Activated CD8-positive, alpha-beta memory T cell treated with anti-CD3 and anti-CD28 coated beads for 24 hours (primary cell): ENCODE data around the gene CRYBG1.
"Not testable (repeated sequence)": the region's sequence is repeated elsewhere in the genome, so short reads cannot be mapped to it uniquely, and the experiment has no call there.

ENCODE experiments used
- DNase-seq: peaks from one replicate; pipeline ENCODE4 v3.0.0-alpha.2; 2020

The CRYBG1 gene

DNA sequence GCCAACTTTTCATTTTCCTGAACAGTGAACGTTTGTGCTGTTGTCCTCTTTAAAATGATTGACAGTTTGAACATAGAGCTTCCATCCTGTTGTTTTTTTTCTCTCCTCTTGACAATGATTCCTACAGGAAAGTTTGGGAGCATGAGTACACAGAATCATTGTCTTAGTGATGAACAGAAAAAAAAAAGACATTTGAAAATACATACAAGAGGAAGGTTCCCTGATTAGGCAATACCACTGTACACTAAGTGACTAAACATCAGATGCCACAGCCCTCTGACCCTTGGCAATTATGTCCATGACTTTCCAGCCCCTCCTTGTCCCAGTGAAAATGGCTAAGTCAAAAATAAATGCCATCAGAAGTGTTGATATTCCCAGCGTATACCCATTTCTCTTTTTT, 197.3 kb downstream of the CRYBG1 start:
- no peak for DNase-seq

GRCh38 chr6:106558364-106558763, 197.8 kb downstream of the CRYBG1 start:
- no peak for DNase-seq

DNA sequence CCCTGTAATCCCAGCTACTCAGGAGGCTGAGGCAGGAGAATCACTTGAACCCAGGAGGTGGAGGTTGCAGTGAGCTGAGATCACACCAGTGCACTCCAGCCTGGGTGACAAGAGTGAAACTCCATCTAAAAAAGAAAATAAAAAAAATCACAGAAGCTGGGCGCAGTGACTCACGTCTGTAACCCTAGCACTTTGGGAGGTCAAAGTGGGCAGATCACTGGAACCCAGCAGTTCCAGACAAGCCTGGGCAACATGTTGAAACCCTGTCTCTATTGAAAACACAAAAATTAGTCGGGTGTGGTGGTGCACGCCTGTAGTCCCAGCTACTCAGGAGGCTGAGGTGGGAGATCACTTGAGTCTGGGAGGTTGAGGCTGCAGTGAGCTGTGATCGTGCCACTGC, 199.1 kb downstream of the CRYBG1 start:
- DNase-seq = not testable (repeated sequence)

GRCh38 chr6:106560996-106561685, 200.6 kb downstream of the CRYBG1 start:
- DNase-seq = no peak

GRCh38 chr6:106561686-106562405, 201.3 kb downstream of the CRYBG1 start:
- no peak for DNase-seq

DNA sequence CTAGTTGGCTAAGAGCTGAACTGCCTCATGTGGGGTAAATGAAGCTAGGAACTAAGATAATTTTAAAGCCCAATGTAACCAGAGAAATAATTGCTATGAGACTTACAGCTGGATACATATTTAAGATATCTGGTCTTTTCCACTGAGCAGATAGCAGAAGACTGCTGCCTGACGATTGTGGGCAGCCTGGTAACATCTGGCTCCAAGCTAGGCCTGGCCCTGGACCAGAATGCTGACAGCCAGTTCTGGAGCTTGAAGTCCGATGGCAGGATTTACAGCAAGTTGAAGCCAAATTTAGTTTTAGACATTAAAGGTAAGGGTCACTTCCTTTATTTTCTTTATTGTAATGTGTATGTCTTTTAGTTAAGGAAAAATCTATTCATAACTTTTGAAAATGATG, 203.1 kb downstream of the CRYBG1 start:
- DNase-seq = no peak

GRCh38 chr6:106564476-106564875, 204.0 kb downstream of the CRYBG1 start:
- no peak for DNase-seq

DNA sequence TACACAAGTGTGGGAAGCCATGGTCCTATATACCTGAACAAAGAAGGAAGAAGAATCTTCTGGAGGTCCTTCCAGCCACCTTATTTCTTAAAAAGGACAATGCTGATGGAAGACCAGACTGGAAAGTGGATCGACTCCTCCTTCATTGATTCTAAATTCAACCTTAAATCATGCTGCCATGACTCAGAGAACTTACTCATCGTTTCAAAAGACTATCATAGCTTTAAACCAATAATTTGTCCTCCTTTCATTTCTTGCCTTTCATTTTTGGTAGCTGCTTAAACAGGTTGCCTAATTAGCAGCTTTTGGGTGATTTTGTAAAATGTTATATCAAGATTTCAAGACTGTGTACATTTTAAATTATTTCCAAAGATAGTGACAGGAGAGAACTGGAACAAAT, 208.0 kb downstream of the CRYBG1 start:
- DNase-seq = no peak

DNA sequence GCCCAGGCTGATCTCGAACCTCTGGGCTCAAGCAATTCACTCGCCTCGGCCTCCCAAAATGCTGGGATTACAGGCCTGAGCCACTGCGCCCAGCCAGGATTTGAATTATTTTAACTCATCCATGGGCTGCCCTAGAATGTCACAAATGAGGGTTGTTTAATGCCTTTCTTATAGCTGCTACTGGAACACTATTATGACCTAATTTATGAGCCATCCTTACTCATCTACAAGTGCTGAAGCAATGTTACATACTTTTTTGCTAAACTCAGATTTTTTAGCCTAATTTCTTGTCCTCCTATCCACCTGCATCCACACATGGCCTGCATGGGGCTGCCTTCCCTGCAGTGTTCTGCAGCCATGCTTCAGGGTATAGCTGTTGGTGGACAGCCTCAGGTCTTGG, 208.9 kb downstream of the CRYBG1 start:
- DNase-seq = no peak

GRCh38 chr6:106572436-106572835, 211.9 kb downstream of the CRYBG1 start:
- no peak for DNase-seq

DNA sequence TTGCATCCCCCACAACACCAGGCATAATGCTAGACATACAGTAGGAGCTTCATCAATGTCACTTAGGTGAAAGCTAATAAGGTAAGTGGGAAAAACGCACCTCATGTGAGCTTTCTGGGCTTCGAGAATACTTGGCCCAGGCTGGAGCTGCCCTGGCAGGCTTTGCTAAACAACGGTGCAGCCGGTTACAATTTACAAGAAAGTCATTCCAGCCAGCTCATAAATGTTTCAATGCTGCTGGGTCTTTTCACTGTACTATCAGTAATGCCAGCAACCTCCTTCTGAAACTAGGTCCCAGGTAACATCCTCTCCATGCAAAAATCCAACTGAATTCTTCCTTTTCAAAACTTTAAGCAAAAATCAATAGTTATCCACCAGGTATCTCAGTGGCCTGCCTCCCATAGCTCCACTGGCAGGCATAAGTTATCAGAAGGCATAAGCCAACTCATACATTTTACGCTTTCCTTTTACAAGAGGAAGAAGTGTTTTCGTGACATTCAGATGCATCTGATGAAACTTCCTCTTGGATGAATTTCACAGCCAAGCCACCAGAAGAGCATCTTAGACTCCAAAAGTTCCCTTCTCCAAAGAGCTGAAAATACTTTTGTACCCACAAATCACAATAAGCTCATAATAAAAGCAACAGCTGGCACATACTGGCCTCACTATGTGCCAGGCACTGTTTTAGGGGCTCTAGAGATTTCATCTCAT, 212.5 kb downstream of the CRYBG1 start:
- no peak for DNase-seq

DNA sequence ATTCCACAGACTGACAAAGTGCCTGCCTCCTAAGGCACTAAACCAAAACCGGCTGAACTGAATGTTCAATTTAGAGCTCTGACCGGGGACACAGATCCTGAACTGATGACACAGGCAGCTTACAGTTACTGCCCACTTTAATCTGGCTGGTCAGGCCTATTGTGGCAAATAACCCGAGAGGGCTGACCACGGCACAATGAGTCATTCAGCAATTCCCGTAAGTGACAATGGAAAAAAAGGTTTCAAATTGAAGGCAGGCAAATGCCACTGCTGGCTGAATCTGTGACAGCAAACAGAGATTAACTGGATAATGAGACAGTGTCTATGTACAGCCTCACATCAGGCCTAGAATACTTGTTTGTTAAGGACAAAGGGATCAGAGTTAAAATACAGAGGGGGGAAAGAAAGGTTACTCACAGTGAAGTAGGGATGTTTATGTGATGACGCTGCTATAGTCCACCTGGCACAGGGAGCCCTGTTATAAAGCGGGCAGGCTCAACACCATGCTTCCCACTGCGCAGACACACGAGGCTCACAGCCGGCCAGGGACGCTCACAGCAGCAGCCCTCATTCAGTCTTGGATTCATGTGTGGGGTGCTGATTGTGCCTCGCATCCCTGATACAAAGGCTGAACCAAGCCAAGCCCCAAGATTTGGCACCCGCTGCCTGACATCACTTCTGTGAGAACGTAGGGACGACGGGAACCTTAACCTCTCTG, 214.4 kb downstream of the CRYBG1 start:
- DNase-seq = no peak

GRCh38 chr6:106579281-106579680, 218.8 kb downstream of the CRYBG1 start:
- DNase-seq = no peak

DNA sequence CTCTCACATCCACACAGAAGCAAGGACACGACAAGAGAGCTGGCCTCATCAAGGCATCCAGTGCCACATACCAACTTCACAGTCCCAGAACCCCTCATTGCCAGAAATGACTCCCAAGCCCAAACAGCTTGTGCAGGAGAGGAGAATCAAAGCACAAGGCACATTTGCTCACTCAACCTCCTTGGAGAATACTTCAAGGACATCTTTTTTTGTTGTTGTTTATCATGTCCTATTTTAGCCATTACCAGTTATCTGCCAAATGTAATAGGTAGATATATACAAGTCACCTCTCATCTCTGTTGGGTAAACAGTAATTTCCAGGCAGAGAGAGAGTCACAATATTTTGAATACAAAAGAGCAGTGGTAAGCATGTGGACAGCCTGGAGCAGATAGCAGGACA, 221.0 kb downstream of the CRYBG1 start:
- DNase-seq = no peak

GRCh38 chr6:106586815-106587415, 226.4 kb downstream of the CRYBG1 start:
- no peak for DNase-seq

DNA sequence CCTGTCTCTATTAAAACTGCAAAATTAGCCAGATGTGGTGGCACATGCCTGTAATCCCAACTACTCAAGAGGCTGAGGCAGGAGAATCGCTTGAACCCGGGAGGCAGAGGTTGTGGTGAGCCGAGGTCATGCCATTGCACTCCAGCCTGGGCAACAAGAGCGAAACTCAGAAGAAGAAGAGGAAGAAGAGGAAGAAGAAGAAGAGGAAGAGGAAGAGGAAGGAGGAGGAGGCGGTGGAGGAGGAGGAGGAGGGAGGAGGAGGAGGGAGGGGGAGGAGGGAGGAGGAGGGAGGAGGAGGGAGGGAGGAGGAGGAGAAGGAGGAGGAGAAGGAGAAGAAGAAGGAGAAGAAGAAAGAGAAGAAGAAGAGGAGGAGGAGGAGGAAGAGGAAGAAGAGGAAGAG, 228.4 kb downstream of the CRYBG1 start:
- not testable (repeated sequence) for DNase-seq

GRCh38 chr6:106591111-106591825, 230.8 kb downstream of the CRYBG1 start:
- no peak for DNase-seq

GRCh38 chr6:106599440-106599839, 238.9 kb downstream of the CRYBG1 start:
- DNase-seq = no peak

GRCh38 chr6:106600329-106600728, 239.8 kb downstream of the CRYBG1 start:
- no peak for DNase-seq

DNA sequence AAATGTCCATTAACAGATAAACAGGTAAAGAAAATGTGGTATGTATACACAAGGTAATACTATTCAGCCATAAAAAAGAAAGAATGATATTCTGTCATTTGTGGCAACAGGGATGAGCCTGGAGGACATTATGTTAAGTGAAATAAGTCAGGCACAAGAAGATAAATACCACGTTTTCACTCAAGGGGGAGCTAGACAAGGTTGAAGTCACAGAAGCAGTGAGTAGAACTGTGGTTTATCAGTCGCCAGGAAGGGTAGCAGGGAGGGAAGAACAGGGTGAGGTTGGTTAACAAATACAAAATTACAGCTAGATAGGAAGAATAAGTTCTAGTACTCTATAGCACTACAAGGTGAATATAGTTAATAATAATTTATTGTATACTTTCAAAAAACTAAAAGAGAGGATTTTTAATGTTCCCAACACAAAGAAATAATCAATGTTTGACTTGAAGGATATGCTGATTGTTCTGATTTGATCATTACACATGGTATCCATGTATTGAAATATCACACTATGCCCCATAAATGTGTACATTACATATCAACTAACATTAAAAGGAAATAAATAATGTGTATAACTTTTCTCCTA, 247.7 kb downstream of the CRYBG1 start:
- no peak for DNase-seq

DNA sequence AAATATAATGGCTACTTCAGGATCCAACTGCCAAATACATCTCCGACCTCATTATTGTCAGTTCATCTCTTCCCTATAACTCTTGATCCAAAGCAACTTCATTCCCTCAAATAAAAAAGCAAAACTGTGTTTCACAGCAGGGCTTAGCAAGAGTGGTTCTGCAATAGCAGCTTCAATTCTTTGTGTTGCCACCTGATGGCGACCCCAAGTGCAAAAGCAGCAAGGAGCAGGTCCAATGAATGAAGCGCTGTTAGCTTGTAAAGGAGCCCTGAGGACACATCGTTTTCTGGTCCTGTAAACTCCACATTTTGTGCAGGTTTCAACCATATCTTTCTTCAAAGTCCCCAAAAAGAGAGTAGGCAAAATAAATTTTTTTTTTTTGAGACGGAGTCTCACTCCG, 249.2 kb downstream of the CRYBG1 start:
- no peak for DNase-seq

- DNase-seq = no peak
Measured at GRCh38 chr6:106611030-106611429, 250.5 kb downstream of the CRYBG1 start.
